Tibial artery (tissue), 4 donors: ENCODE measurements around the gene KPNA4.
A peak's percentile ranks its signal among the peaks of the same experiment; 100 is the strongest.

Source experiments
- DNase-seq, 2 donors: peaks; one replicate each; pipeline ENCODE4 v3.0.0-alpha.2; 2019
- H3K27ac ChIP-seq, 2 donors: fragments of 200-600 bp; sonication (generic) in 1 of 2; 1 replicate in 1 of 2; 2 replicates in 1 of 2; pipeline ENCODE4 v1.5.1; 2018 to 2019; ENCODE audit warnings: mild to moderate bottlenecking in 1 of 2
- H3K27me3 ChIP-seq, 2 donors: fragments of 200-600 bp; sonication (generic) in 1 of 2; one replicate each; pipeline versions ENCODE4 v1.5.1 to v1.6.0; 2016 to 2019
- H3K36me3 ChIP-seq, 3 donors: fragments of 200-600 bp; sonication (generic) in 2 of 3; one replicate each; pipeline ENCODE4 v1.5.1; 2016 to 2019; ENCODE audit warnings: mild to moderate bottlenecking in 2 of 3
- H3K4me1 ChIP-seq, 4 donors: fragments of 200-600 bp; sonication (generic) in 2 of 4; 1 replicate in 3 of 4; 2 replicates in 1 of 4; pipeline ENCODE4 v1.5.1; 2016 to 2019
- H3K4me3 ChIP-seq, 2 donors: fragments of 200-600 bp; sonication (generic) in 1 of 2; 1 replicate in 1 of 2; 2 replicates in 1 of 2; pipeline ENCODE4 v1.5.1; 2018 to 2019; ENCODE audit warnings: mild to moderate bottlenecking in 2 of 2
- H3K9me3 ChIP-seq, 3 donors: fragments of 200-600 bp; sonication (generic) in 1 of 3; one replicate each; pipeline ENCODE4 v1.5.1; 2016 to 2019
- CTCF ChIP-seq, 2 experiments: fragments of 200-600 bp in 1 of 2; fragments of 450-650 bp in 1 of 2; IDR thresholded peaks; one replicate each; pipeline ENCODE4 v1.5.1; 2017 to 2019; ENCODE audit warnings: antibody characterized with exemption in 2 of 2, mild to moderate bottlenecking in 1 of 2, moderate library complexity in 1 of 2
- intact Hi-C: fragments of 100-400 bp; cut with DNase I; formaldehyde crosslinking; loops from one replicate; pipeline ENCODE4 v1.15.0; 2023; ENCODE audit warnings: low total_unique reads

Gene KPNA4

GRCh38 chr3:160565442-160566403 lies at the start of gene KPNA4:
KPNA4 (minus strand) TSS chr3:160565571; CDS start chr3:160565282, 289 bp downstream.
- intact Hi-C loops: loop anchor here (10.0 kb wide), 1 partner anchor 161 kb away; no protein-coding TSS in a partner anchor
- H3K36me3 ChIP-seq: peaks cover 0 to 11% (median 0%) of the 10 kb centered on the region in 3 donors
- peaks cover 0 to 42% (median 26%) of the 10 kb centered on the region in 4 donors for H3K4me1 ChIP-seq
- H3K4me3 ChIP-seq: peak within 1 kb of the TSS; percentile 75 to 88
- H3K9me3 ChIP-seq: no peaks in the 10 kb centered on the region
- TF ChIP-seq CTCF (IDR thresholded peaks at IDR 0.05): no peak
- H3K27ac ChIP-seq: peak within 1 kb of the TSS; percentile 96 to 99
- peak; percentile 98 to 99 for DNase-seq
- H3K27me3 ChIP-seq: no peaks in the 10 kb centered on the region

GRCh38 chr3:160613661-160614060 lies 48.3 kb upstream of the KPNA4 start:
- Histone ChIP-seq H3K36me3 (no peaks in the 10 kb centered on the region), H3K4me3 (no peak overlapping the region)
- intact Hi-C loops: no loop called here

GRCh38 chr3:160612386-160613075 lies 47.2 kb upstream of the KPNA4 start:
- Histone ChIP-seq H3K9me3 (no peaks in the 10 kb centered on the region), H3K27ac (no peak overlapping the region), H3K27me3 (no peaks in the 10 kb centered on the region), H3K36me3 (no peaks in the 10 kb centered on the region), H3K4me3 (no peak overlapping the region), H3K4me1 (no peaks in the 10 kb centered on the region)
- DNase-seq: no peak
- no peak for TF ChIP-seq CTCF (IDR thresholded peaks at IDR 0.05)
- intact Hi-C loops: no loop called here

More at GRCh38 chr3:160613661-160614060, 48.3 kb upstream of the KPNA4 start:
- no peak overlapping the region for H3K27ac ChIP-seq
- H3K9me3 ChIP-seq: no peaks in the 10 kb centered on the region
- H3K4me1 ChIP-seq: no peaks in the 10 kb centered on the region
- no peak for DNase-seq
- no peaks in the 10 kb centered on the region for H3K27me3 ChIP-seq
- no peak for TF ChIP-seq CTCF (IDR thresholded peaks at IDR 0.05)

- no peak overlapping the region for H3K27ac ChIP-seq
- no peak for DNase-seq
- no peaks in the 10 kb centered on the region for H3K27me3 ChIP-seq
- no peaks in the 10 kb centered on the region for H3K36me3 ChIP-seq
- TF ChIP-seq CTCF (IDR thresholded peaks at IDR 0.05): no peak
- no peaks in the 10 kb centered on the region for H3K9me3 ChIP-seq
- intact Hi-C loops: no loop called here
- no peak overlapping the region for H3K4me3 ChIP-seq
- H3K4me1 ChIP-seq: no peaks in the 10 kb centered on the region
These were observed 45.8 kb upstream of the KPNA4 start for GRCh38 chr3:160611141-160611540.

GRCh38 chr3:160608870-160609269 lies 43.5 kb upstream of the KPNA4 start:
- H3K4me1 ChIP-seq: no peaks in the 10 kb centered on the region
- no peak for DNase-seq
- no peaks in the 10 kb centered on the region for H3K36me3 ChIP-seq
- no peak overlapping the region for H3K4me3 ChIP-seq
- H3K9me3 ChIP-seq: no peaks in the 10 kb centered on the region
- TF ChIP-seq CTCF (IDR thresholded peaks at IDR 0.05): no peak
- no peaks in the 10 kb centered on the region for H3K27me3 ChIP-seq
- H3K27ac ChIP-seq: no peak overlapping the region
- intact Hi-C loops: no loop called here
